HepG2 (cell line): Measurements from ENCODE around the gene NAV3. TPM values are rescaled to one million over a fixed set of nuclear protein-coding genes. Genes with fewer than 3 reads are reported as not detected.
A peak's percentile ranks its signal among the peaks of the same experiment; 100 is the strongest.

ENCODE experiments used
- ATAC-seq: fragments of 200-7000 bp; cut with Tn5 transposase; 3 replicates; pipeline ENCODE4 v1.9.1; 2020; ENCODE audit warnings: mild to moderate bottlenecking, moderate library complexity
- BruUV-seq: library from RNA; stranded (reverse); fragments of 400-500 nt; replicated peaks from 2 replicates; lab custom pipeline; 2021; lab: Mats Ljungman, UMichigan
- CTCF ChIA-PET: fragments of 300-600 bp; formaldehyde crosslinking; extraction: SDS; loops from one replicate; lab custom pipeline; 2021; ENCODE audit warnings: low total read pairs, inconsistent platforms, low intra/inter-chr PET ratio; lab: Yijun Ruan, JAX
- POLR2A ChIA-PET: fragments of 350-600 bp; sonication (Branson Sonifier 250); formaldehyde crosslinking; loops from one replicate; lab custom pipeline; 2020; ENCODE audit warnings: antibody characterized with exemption, inconsistent platforms; lab: Yijun Ruan, JAX
- DNase-seq: peaks from one replicate; pipeline ENCODE4 v3.0.0-alpha.2; 2015; ENCODE audit warnings: low spot score
- FAIRE-seq: peaks from 3 replicates; lab custom pipeline; 2011; peaks lifted over from hg19 to GRCh38; lab: Jason Lieb, UNC
- H2AFZ ChIP-seq: one replicate; pipeline ENCODE4 v1.6.1; 2011; ENCODE audit warnings: low read length, inconsistent platforms
- H3K27ac ChIP-seq: fragments of 300-600 bp; 3 replicates; pipeline ENCODE4 v1.8.0; 2011; ENCODE audit warnings: mixed run types, mild to moderate bottlenecking, mixed read lengths, low read length, inconsistent platforms; ENCODE audit not compliant: insufficient read depth; ENCODE audit errors: extremely low read length
- H3K27me3 ChIP-seq, 2 experiments: fragments of 200-600 bp in 1 of 2; 2 replicates in 1 of 2; 3 replicates in 1 of 2; pipeline versions ENCODE4 v1.6.0 to v1.8.0; 2011; ENCODE audit warnings: low read length in 2 of 2, mild to moderate bottlenecking in 2 of 2, moderate library complexity in 2 of 2, inconsistent platforms in 1 of 2; ENCODE audit not compliant: insufficient read depth in 2 of 2, control insufficient read depth in 1 of 2
- H3K36me3 ChIP-seq, 2 experiments: fragments of 200-600 bp in 1 of 2; replicated peaks in 1 of 2; 2 replicates in 1 of 2; 3 replicates in 1 of 2; pipeline versions ENCODE4 v1.5.1 to v1.8.0; 2011; ENCODE audit warnings: low read length in 2 of 2, inconsistent platforms in 1 of 2; ENCODE audit not compliant: insufficient read depth in 2 of 2, control insufficient read depth in 1 of 2
- H3K4me1 ChIP-seq: 2 replicates; pipeline ENCODE4 v1.5.1; 2012; ENCODE audit warnings: low read length, inconsistent platforms; ENCODE audit not compliant: insufficient read depth
- H3K4me2 ChIP-seq: 2 replicates; pipeline ENCODE4 v1.6.0; 2011; ENCODE audit warnings: low read depth, low read length, inconsistent platforms
- H3K4me3 ChIP-seq, 3 experiments: fragments of 200-600 bp in 1 of 3; sonication (generic), shearing (Covaris generic) in 1 of 3; replicated peaks in 1 of 3; 2 replicates each; pipeline ENCODE4 v1.5.1; 2011 to 2016; ENCODE audit warnings: low read length in 3 of 3, inconsistent platforms in 2 of 3, low read depth in 2 of 3, mild to moderate bottlenecking in 2 of 3, control low read depth in 1 of 3, mixed read lengths in 1 of 3; ENCODE audit not compliant: insufficient read depth in 1 of 3
- H3K79me2 ChIP-seq: one replicate; pipeline ENCODE4 v1.6.1; 2011; ENCODE audit warnings: low read length, inconsistent platforms; ENCODE audit not compliant: insufficient read depth
- H3K9ac ChIP-seq: 2 replicates; pipeline ENCODE4 v1.6.0; 2011; ENCODE audit warnings: mild to moderate bottlenecking, low read depth, low read length, inconsistent platforms; ENCODE audit not compliant: insufficient read depth
- H3K9me3 ChIP-seq: 2 replicates; pipeline ENCODE4 v1.5.1; 2012; ENCODE audit warnings: mild to moderate bottlenecking, low read length
- H4K20me1 ChIP-seq: 2 replicates; pipeline ENCODE4 v1.6.0; 2011; ENCODE audit warnings: inconsistent platforms, mild to moderate bottlenecking, low read length, moderate library complexity; ENCODE audit not compliant: insufficient read depth
- FOXO1 ChIP-seq: sonication (generic); formaldehyde crosslinking; IDR thresholded peaks from 2 replicates; pipeline ENCODE4 v1.4.0; 2020; ENCODE audit warnings: missing genetic modification reagents
- MAFF ChIP-seq: IDR thresholded peaks from 2 replicates; pipeline ENCODE4 v1.6.1; 2011; ENCODE audit warnings: low read depth, low read length, improper control_type of control experiment
- MAFK ChIP-seq, 2 experiments: IDR thresholded peaks in 1 of 2; conservative IDR thresholded peaks in 1 of 2; 2 replicates each; pipeline ENCODE4 v1.6.1; 2011; ENCODE audit warnings: improper control_type of control experiment in 2 of 2, low read length in 2 of 2
- ZNF256 ChIP-seq: sonication (generic); formaldehyde crosslinking; conservative IDR thresholded peaks from 2 replicates; pipeline ENCODE4 v1.4.0; 2020; ENCODE audit warnings: missing genetic modification reagents
- ZNF562 ChIP-seq: sonication (generic); formaldehyde crosslinking; IDR thresholded peaks from 2 replicates; pipeline ENCODE4 v1.8.0; 2022; ENCODE audit warnings: missing genetic modification reagents, borderline replicate concordance
- ZNF766 ChIP-seq: sonication (generic); formaldehyde crosslinking; IDR thresholded peaks from 2 replicates; pipeline ENCODE4 v1.5.0; 2020; ENCODE audit warnings: missing genetic modification reagents, borderline replicate concordance
- ZNF879 ChIP-seq: sonication (generic); formaldehyde crosslinking; IDR thresholded peaks from 2 replicates; pipeline ENCODE4 v1.8.1; 2023; ENCODE audit warnings: missing genetic modification reagents
- WGBS: methylation state at CpG from one replicate; pipeline ENCODE4 v1.1.6; 2017; ENCODE audit warnings: low lambda C conversion rate; 5-methylcytosine and 5-hydroxymethylcytosine counted together
- in situ Hi-C: cut with HindIII; loops from 2 replicates; pipeline ENCODE4 v1.10.0; 2017; ENCODE audit warnings: low pct_unique_long_range_greater_than_20kb; ENCODE audit not compliant: extremely low pct_ligation_motif_present
- intact Hi-C: fragments of 100-400 bp; cut with micrococcal nuclease; formaldehyde crosslinking; loops from one replicate; pipeline ENCODE4 v1.10.0; 2022; ENCODE audit not compliant: unreplicated experiment
- polyA plus RNA-seq, 8 experiments: library from polyadenylated mRNA; depleted of rRNA in 3 of 8; stranded (reverse) in 7 of 8; unstranded in 1 of 8; fragments of >200 nt; fragmentation: Illumina TruSeq in 4 of 8; extraction: Trizol in 4 of 8; gene quantifications; 2 replicates each; pipeline versions ENCODE4 v1.2.1 to v1.2.3, GENCODE V29; 2011 to 2016; ENCODE audit warnings: low read depth in 4 of 8, missing spikeins in 1 of 8, mixed read lengths in 1 of 8; ENCODE audit not compliant: insufficient read depth in 1 of 8
- total RNA-seq, 5 experiments: library from RNA; depleted of rRNA; stranded (reverse); fragments of >200 nt; fragmentation: Illumina TruSeq; extraction: Trizol; gene quantifications; 2 replicates each; pipeline ENCODE4 v1.2.3, GENCODE V29; 2016; ENCODE audit warnings: low read depth in 1 of 5
- TF ChIP-seq, protein P1 (sequence below): sonication (generic); formaldehyde crosslinking; conservative IDR thresholded peaks from 2 replicates; pipeline ENCODE4 v1.4.0; 2020; ENCODE audit warnings: missing genetic modification reagents

The NAV3 gene
- total and polyA plus RNA-seq, 2 of the 13 experiments (the other 11 are each of a cell fraction or from before 2014, with no cell fraction given): 0.01 to 0.18 TPM

DNA sequence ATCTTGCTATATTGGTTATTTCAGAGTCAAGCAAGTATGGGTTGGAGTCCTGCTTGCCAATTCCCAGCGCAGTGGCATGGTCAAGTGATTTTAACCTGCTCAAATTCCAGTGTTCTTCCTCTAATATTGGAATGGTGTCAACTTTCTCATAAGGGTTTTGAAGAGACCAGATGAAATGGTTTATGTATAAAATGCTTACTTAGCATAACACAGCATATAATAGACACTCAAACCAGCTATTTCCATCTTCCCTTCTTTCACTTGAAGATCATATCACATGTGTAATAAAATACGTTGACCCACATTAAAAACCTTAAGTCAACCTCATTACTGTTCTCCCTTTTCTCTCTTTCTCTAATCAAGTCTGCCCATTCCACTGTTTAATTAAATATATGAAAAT is 144.0 kb downstream of the NAV3 start:
- no peak for ATAC-seq
- H3K27ac ChIP-seq: no peak overlapping the region
- no peak overlapping the region for H3K4me3 ChIP-seq
- H3K4me1 ChIP-seq: no peaks in the 10 kb centered on the region
- TF ChIP-seq ZNF562 (CRISPR knock-in tag) (no peak), ZNF766 (no peak), MAFK (conservative IDR thresholded peaks at IDR 0.05 in 1 of 2, IDR thresholded peaks at IDR 0.05 in 1 of 2; ENCODE audit: low read length in 2 of 2) (peak; percentile 70 to 85), MAFF (peak; percentile 79), ZNF879 (CRISPR knock-in tag) (no peak), FOXO1 (no peak), ZNF256 (CRISPR knock-in tag) (no peak)
- TF ChIP-seq, protein P1, sequence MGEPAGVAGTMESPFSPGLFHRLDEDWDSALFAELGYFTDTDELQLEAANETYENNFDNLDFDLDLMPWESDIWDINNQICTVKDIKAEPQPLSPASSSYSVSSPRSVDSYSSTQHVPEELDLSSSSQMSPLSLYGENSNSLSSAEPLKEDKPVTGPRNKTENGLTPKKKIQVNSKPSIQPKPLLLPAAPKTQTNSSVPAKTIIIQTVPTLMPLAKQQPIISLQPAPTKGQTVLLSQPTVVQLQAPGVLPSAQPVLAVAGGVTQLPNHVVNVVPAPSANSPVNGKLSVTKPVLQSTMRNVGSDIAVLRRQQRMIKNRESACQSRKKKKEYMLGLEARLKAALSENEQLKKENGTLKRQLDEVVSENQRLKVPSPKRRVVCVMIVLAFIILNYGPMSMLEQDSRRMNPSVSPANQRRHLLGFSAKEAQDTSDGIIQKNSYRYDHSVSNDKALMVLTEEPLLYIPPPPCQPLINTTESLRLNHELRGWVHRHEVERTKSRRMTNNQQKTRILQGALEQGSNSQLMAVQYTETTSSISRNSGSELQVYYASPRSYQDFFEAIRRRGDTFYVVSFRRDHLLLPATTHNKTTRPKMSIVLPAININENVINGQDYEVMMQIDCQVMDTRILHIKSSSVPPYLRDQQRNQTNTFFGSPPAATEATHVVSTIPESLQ (CRISPR knock-in tag): no peak
- no peaks in the 10 kb centered on the region for H3K27me3 ChIP-seq
- no peak overlapping the region for H3K9ac ChIP-seq
- no peak overlapping the region for H2AFZ ChIP-seq
- BruUV-seq: no TSS peak
- H3K9me3 ChIP-seq: no peaks in the 10 kb centered on the region
- in situ Hi-C loops (loop anchor here (25.0 kb wide), 1 partner anchor 1363 kb away; no protein-coding TSS in a partner anchor), intact Hi-C loops (no loop called here)
- DNase-seq: no peak
- ChIA-PET CTCF (no interaction called here), POLR2A (no interaction called here)
- FAIRE-seq: no peak
- H3K36me3 ChIP-seq: no peaks in the 10 kb centered on the region
- H3K79me2 ChIP-seq: no peaks in the 10 kb centered on the region
- H3K4me2 ChIP-seq: no peak overlapping the region
- no peaks in the 10 kb centered on the region for H4K20me1 ChIP-seq
- WGBS: 54% methylated on average over 2 of the region's 2 CpGs
